ACC112 (cell line): ENCODE data around the gene KDM1A.

Experiments used
- H2AFZ ChIP-seq: fragments of 200-600 bp; sonication (generic); one replicate; pipeline ENCODE4 v1.6.0; 2017; ENCODE audit warnings: antibody characterized with exemption, low read length; ENCODE audit not compliant: unreplicated experiment
- H3K27ac ChIP-seq: fragments of 200-600 bp; sonication (generic); 2 replicates; pipeline ENCODE4 v1.5.1; 2014; ENCODE audit warnings: low read depth, mild to moderate bottlenecking, antibody characterized with exemption, low read length, moderate library complexity
- H3K27me3 ChIP-seq: fragments of 200-600 bp; sonication (generic); 2 replicates; pipeline ENCODE4 v1.6.1; 2014; ENCODE audit warnings: mild to moderate bottlenecking, antibody characterized with exemption, low read length, moderate library complexity, mixed read lengths; ENCODE audit not compliant: insufficient read depth
- H3K36me3 ChIP-seq: fragments of 200-600 bp; sonication (generic); 2 replicates; pipeline ENCODE4 v1.6.1; 2016; ENCODE audit warnings: mild to moderate bottlenecking, antibody characterized with exemption, low read length, moderate library complexity, mixed read lengths; ENCODE audit not compliant: insufficient read depth
- H3K4me1 ChIP-seq: fragments of 200-600 bp; sonication (generic); one replicate; pipeline ENCODE4 v1.6.1; 2016; ENCODE audit warnings: low read length, mixed read lengths; ENCODE audit not compliant: insufficient read depth, unreplicated experiment, control insufficient read depth
- H3K4me3 ChIP-seq: fragments of 200-600 bp; sonication (generic); 2 replicates; pipeline ENCODE4 v1.5.1; 2014; ENCODE audit warnings: mild to moderate bottlenecking, low read depth, low read length
- H3K79me2 ChIP-seq: fragments of 200-600 bp; sonication (generic); one replicate; pipeline ENCODE4 v1.6.0; 2016; ENCODE audit warnings: low read length; ENCODE audit not compliant: control insufficient read depth, unreplicated experiment, insufficient read depth

Gene KDM1A

GRCh38 chr1:23090056-23090455, 70.8 kb downstream of the KDM1A start:
- Histone ChIP-seq H3K4me1 (no peaks in the 10 kb centered on the region), H3K4me3 (no peak overlapping the region), H2AFZ (no peak overlapping the region), H3K79me2 (no peaks in the 10 kb centered on the region), H3K27ac (no peak overlapping the region), H3K27me3 (no peaks in the 10 kb centered on the region), H3K36me3 (peaks cover 61% of the 10 kb centered on the region)

GRCh38 chr1:23091545-23091944, 72.3 kb downstream of the KDM1A start:
- Histone ChIP-seq H2AFZ (no peak overlapping the region), H3K36me3 (peaks cover 71% of the 10 kb centered on the region), H3K4me3 (no peak overlapping the region), H3K79me2 (peaks cover 7% of the 10 kb centered on the region), H3K4me1 (peaks cover 6% of the 10 kb centered on the region), H3K27ac (no peak overlapping the region), H3K27me3 (no peaks in the 10 kb centered on the region)

- H3K79me2 ChIP-seq: peaks cover 14% of the 10 kb centered on the region
- H3K27ac ChIP-seq: no peak overlapping the region
- H2AFZ ChIP-seq: no peak overlapping the region
- peaks cover 62% of the 10 kb centered on the region for H3K36me3 ChIP-seq
- no peak overlapping the region for H3K4me3 ChIP-seq
- peaks cover 6% of the 10 kb centered on the region for H3K4me1 ChIP-seq
- no peaks in the 10 kb centered on the region for H3K27me3 ChIP-seq
Measured at GRCh38 chr1:23092447-23092846, 73.2 kb downstream of the KDM1A start.

GRCh38 chr1:23097316-23097715, 78.0 kb downstream of the KDM1A start:
- Histone ChIP-seq H3K27ac (no peak overlapping the region), H3K4me1 (peaks cover 49% of the 10 kb centered on the region), H3K79me2 (peaks cover 46% of the 10 kb centered on the region), H3K4me3 (no peak overlapping the region), H3K27me3 (no peaks in the 10 kb centered on the region), H3K36me3 (peaks cover 38% of the 10 kb centered on the region), H2AFZ (no peak overlapping the region)

- no peak overlapping the region for H3K4me3 ChIP-seq
- peaks cover 61% of the 10 kb centered on the region for H3K4me1 ChIP-seq
- peaks cover 46% of the 10 kb centered on the region for H3K79me2 ChIP-seq
- no peaks in the 10 kb centered on the region for H3K27me3 ChIP-seq
- peak overlapping the region; percentile 92; the same call in 1 of the 2 replicates for H3K27ac ChIP-seq
- peaks cover 27% of the 10 kb centered on the region for H3K36me3 ChIP-seq
- H2AFZ ChIP-seq: no peak overlapping the region
Measured at GRCh38 chr1:23098463-23099170, 79.3 kb downstream of the KDM1A start.

GRCh38 chr1:23099171-23099536, 79.9 kb downstream of the KDM1A start:
- Histone ChIP-seq H3K36me3 (peaks cover 22% of the 10 kb centered on the region), H3K79me2 (peaks cover 46% of the 10 kb centered on the region), H3K27ac (peak overlapping the region; percentile 92; the same call in 1 of the 2 replicates), H2AFZ (no peak overlapping the region), H3K27me3 (no peaks in the 10 kb centered on the region), H3K4me3 (no peak overlapping the region), H3K4me1 (peaks cover 65% of the 10 kb centered on the region)

GRCh38 chr1:23100074-23100748, 80.9 kb downstream of the KDM1A start:
- peak overlapping the region; percentile 40; the same call in 1 of the 2 replicates for H3K4me3 ChIP-seq
- H3K27me3 ChIP-seq: no peaks in the 10 kb centered on the region
- H3K79me2 ChIP-seq: peaks cover 46% of the 10 kb centered on the region
- H3K4me1 ChIP-seq: peaks cover 68% of the 10 kb centered on the region
- no peak overlapping the region for H2AFZ ChIP-seq
- H3K27ac ChIP-seq: peak overlapping the region; percentile 92
- H3K36me3 ChIP-seq: peaks cover 13% of the 10 kb centered on the region

GRCh38 chr1:23101101-23101827, 82.0 kb downstream of the KDM1A start:
- Histone ChIP-seq H3K27me3 (no peaks in the 10 kb centered on the region), H3K79me2 (peaks cover 46% of the 10 kb centered on the region), H3K27ac (peak overlapping the region; percentile 92), H2AFZ (no peak overlapping the region), H3K36me3 (peaks cover 2% of the 10 kb centered on the region), H3K4me3 (peak overlapping the region; percentile 40; the same call in 1 of the 2 replicates), H3K4me1 (peaks cover 61% of the 10 kb centered on the region)

- peak overlapping the region; percentile 92 for H3K27ac ChIP-seq
- no peaks in the 10 kb centered on the region for H3K27me3 ChIP-seq
- H3K4me1 ChIP-seq: peaks cover 61% of the 10 kb centered on the region
- peaks cover 48% of the 10 kb centered on the region for H3K79me2 ChIP-seq
- no peaks in the 10 kb centered on the region; the same call in 1 of the 2 replicates for H3K36me3 ChIP-seq
- H3K4me3 ChIP-seq: peak overlapping the region; percentile 40; the same call in 1 of the 2 replicates
- no peak overlapping the region for H2AFZ ChIP-seq
Measured at GRCh38 chr1:23101887-23102286, 82.6 kb downstream of the KDM1A start.

GRCh38 chr1:23102289-23102688, 83.0 kb downstream of the KDM1A start:
- Histone ChIP-seq H3K27me3 (no peaks in the 10 kb centered on the region), H2AFZ (no peak overlapping the region), H3K36me3 (no peaks in the 10 kb centered on the region; the same call in 1 of the 2 replicates), H3K79me2 (peaks cover 44% of the 10 kb centered on the region), H3K4me1 (peaks cover 61% of the 10 kb centered on the region), H3K4me3 (peak overlapping the region; percentile 40; the same call in 1 of the 2 replicates), H3K27ac (peak overlapping the region; percentile 92)
